Natural killer cell treated with Interleukin-12 subunit alpha and Interleukin-12 subunit beta and Interleukin-15 and Interleukin-18, amount 100 ng/mL, for 72 hours (primary cell): ENCODE results near the gene NNAT. TPM values are rescaled to one million over a fixed set of nuclear protein-coding genes. Genes with fewer than 3 reads are reported as not detected.

Source experiments
- ATAC-seq, 2 donors: fragments of 150-1000 bp; cut with Tn5 transposase in 1 of 2; sonication (Bioruptor Pico), chemical (Tn5 transposase) in 1 of 2; 2 replicates each; pipeline ENCODE4 v1.10.0; 2021
- DNase-seq: peaks from one replicate; pipeline ENCODE4 v3.0.0; 2022; ENCODE audit warnings: low spot score
- H3K27ac Mint-ChIP-seq, 2 donors: 1 replicate in 1 of 2; 2 replicates in 1 of 2; pipeline ENCODE4 v1.8.0; 2022; ENCODE audit warnings: mixed read lengths in 2 of 2, mild to moderate bottlenecking in 1 of 2, moderate library complexity in 1 of 2
- H3K27me3 Mint-ChIP-seq, 2 donors: 1 replicate in 1 of 2; 2 replicates in 1 of 2; pipeline ENCODE4 v1.8.0; 2022; ENCODE audit warnings: mixed read lengths in 2 of 2
- H3K36me3 Mint-ChIP-seq: one replicate; pipeline ENCODE4 v1.8.0; 2022; ENCODE audit warnings: mixed read lengths
- H3K4me1 Mint-ChIP-seq, 2 donors: 1 replicate in 1 of 2; 2 replicates in 1 of 2; pipeline ENCODE4 v1.8.0; 2022; ENCODE audit warnings: low read depth in 2 of 2, mixed read lengths in 2 of 2, mild to moderate bottlenecking in 1 of 2
- H3K4me3 Mint-ChIP-seq: one replicate; pipeline ENCODE4 v1.8.0; 2022; ENCODE audit warnings: mixed read lengths
- H3K9me3 Mint-ChIP-seq: 2 replicates; pipeline ENCODE4 v1.8.0; 2022; ENCODE audit warnings: mixed read lengths
- total RNA-seq, 2 donors: library from RNA; stranded (reverse); gene quantifications; one replicate each; pipeline ENCODE4 v1.2.3, GENCODE V29; 2022

Gene NNAT
- total RNA-seq, 2 donors from 2014 or later = 0.53 to 0.71 TPM

DNA sequence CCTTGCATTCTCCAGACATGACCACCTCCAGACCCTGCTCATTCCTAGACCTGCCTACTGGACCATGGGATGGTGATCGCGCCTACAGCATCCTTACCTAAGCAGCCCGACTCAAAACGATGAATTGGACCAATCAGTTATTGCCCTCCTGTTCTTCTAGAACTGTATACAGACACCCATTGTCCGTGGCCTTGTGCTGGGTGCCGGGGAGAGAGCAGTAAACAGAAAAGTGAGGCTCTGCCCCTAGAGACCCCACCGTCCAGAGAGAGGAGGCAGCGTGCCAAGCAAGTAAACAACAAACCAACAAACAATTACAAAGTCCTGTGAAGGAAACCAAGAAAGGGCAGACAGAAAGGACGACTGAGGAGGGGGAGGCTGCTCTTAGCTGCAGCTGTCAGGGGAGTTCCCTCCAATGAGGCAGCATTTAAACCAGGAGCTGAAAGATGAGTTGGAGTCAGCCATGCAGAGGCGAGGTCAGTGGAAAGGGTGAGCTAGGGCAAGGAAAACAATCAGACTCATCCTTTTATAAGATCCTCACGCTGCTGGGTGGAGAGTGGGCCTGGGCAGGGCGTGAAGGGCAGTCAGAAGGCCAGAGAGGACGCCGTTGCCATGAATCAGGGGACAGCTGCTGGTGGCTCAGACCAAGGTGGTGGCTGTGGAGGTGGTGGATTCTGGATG, 44.2 kb downstream of the NNAT start:
- no peaks in the 10 kb centered on the region for H3K36me3 Mint-ChIP-seq
- H3K27ac Mint-ChIP-seq = no peak overlapping the region
- no peak overlapping the region for H3K4me3 Mint-ChIP-seq
- H3K4me1 Mint-ChIP-seq = peaks cover 0 to 3% of the 10 kb centered on the region in 2 donors
- peaks cover 36 to 50% of the 10 kb centered on the region in 2 donors for H3K27me3 Mint-ChIP-seq
- no peaks in the 10 kb centered on the region for H3K9me3 Mint-ChIP-seq
- ATAC-seq = no peak
- peak; percentile 41 for DNase-seq

DNA sequence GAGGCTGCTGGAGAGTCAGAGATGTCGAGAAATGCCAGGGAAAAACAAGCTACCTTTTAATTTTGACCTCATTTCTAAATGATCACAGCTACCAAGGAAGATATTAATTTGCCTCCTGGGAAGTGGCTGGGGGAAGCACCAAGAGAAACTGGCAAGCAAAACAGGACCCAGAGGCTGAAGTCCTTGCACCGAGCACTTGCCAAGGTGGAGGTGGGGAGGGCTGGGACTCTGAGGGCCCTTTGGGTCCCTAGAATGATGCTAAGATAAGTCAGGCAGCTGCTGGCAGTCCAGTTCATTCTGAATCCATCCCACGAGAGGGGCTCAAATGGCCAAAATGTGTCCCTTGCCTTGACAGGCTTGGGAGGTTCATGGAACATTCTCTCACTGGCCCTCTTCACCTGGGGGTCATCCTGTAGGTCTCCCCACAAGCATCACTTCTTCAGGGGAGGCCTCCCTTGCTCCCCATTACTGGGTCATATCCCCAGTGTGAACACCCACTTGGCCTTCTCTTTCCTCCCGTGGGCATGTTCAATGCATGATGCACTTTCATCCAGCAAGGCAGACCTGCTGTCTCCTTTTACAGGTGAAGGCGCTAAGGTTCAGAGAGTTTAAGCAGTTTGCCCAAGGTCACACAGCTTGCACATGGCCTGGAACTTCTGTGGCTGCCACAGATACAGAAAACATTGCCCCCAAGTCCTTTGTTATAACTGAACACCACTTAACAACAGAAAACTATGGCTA, 45.7 kb downstream of the NNAT start:
- ATAC-seq (no peak), DNase-seq (peak; percentile 39)
- Mint-ChIP-seq H3K27me3 (peaks cover 28 to 55% of the 10 kb centered on the region in 2 donors), H3K4me1 (peaks cover 0 to 3% of the 10 kb centered on the region in 2 donors), H3K4me3 (no peak overlapping the region), H3K27ac (no peak overlapping the region), H3K36me3 (no peaks in the 10 kb centered on the region), H3K9me3 (no peaks in the 10 kb centered on the region)

DNA sequence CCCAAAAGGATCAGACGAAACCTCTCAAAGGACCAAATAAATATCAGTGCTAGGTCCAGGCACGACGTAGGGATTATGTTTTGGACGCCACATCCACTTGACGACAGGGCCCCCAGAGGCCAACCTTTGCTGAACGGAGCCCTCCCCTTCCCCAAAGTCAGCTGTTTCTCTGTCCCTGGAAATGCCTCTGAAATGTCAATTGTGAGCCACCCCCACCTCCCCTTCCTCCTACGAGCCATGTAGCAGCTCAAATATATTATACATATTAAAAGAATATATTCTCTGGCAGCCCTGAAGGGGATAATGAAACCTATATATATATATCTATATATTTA, 46.2 kb downstream of the NNAT start:
- Mint-ChIP-seq H3K4me3 (no peak overlapping the region), H3K9me3 (no peaks in the 10 kb centered on the region), H3K36me3 (no peaks in the 10 kb centered on the region), H3K27ac (no peak overlapping the region), H3K4me1 (peaks cover 0 to 3% of the 10 kb centered on the region in 2 donors), H3K27me3 (peaks cover 28 to 52% of the 10 kb centered on the region in 2 donors)
- ATAC-seq (no peak), DNase-seq (no peak)

DNA sequence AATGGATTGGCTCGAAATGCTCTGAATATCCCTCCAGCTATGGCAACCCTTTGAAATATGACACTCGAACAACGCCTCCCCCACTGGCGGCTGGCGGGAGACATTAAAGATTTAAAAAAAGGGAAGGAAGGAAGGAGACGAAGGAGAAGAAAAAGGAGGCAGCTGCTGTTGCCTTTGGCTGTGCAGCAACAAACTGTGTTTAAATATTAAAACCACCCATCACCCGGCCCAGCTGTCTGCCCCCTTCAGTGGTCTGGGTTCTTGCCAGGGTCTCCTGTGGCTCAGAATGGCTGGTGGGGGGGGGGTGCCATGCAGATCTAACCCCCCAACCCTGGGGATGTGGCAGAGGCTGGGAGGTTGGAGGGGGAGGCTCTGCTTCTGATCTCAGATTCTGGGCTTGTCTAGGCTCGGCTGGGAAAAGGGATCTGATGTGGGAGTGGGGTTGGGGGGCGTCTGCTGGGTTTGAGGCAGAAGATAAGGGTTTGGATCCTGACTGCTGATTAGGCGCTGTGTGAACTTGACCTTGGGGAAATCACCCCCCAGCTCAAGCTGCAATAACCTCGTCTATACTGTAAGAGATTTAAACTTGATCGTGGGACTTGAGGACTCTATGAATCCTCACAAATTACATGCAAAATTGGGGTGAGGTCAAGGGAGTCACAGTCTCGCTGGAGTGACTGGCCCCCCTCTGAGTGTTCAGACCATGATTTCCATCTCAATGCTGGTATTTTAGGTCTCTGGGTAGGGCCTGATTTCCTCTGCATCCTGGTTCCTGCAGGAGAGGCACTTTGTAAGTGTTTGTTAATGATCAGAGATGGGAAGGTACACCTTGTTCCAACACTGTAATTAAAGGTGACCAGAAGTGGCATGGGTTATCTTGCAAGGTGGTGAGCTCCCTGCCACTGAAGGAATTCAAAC, 46.9 kb downstream of the NNAT start:
- Mint-ChIP-seq H3K9me3 (no peaks in the 10 kb centered on the region), H3K36me3 (no peaks in the 10 kb centered on the region), H3K27ac (no peak overlapping the region), H3K27me3 (peaks cover 31 to 55% of the 10 kb centered on the region in 2 donors), H3K4me3 (no peak overlapping the region), H3K4me1 (peaks cover 0 to 3% of the 10 kb centered on the region in 2 donors)
- peak; percentile 31 for DNase-seq
- no peak for ATAC-seq

DNA sequence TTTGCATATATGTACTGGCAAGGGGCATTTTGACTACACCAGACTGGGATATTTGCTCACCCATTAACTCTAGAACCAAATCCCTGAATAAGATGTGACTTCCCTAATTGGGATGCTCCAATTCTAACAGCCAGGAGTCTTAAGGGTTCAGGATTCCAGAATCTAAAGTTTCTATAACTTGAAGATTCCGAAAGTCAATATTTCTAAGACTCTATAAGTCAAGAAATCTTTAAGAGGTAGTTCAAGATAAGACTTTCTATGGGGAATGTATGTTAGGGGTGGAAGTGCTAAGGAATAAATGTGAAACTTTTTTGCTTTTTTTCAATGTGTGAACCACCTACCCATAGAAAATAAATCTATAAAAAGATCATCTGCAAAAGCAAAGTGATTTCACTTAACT, 49.4 kb downstream of the NNAT start:
- peaks cover 35 to 58% of the 10 kb centered on the region in 2 donors for H3K27me3 Mint-ChIP-seq
- no peak for ATAC-seq

DNA sequence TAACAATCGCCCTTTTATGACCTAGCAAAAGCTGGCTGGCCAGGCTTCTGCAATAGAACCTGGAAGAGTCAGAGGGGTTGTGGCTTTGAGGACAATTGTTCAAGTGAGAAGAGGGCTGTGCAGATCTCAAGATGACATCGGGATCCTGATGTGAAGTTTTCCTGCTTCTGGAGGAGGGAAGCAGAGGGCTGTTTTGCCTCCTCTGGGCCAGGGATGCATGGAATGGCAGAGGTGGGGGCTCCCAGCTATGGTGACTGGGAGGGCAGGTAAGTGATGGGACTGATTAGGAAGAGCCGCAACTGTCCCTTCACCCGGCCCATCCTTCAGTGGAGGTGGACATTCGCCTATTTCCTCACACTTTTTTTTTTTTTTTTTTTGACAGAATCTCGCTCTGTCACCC, 50.0 kb downstream of the NNAT start:
- H3K4me1 Mint-ChIP-seq = no peaks in the 10 kb centered on the region
- H3K9me3 Mint-ChIP-seq = no peaks in the 10 kb centered on the region
- no peaks in the 10 kb centered on the region for H3K36me3 Mint-ChIP-seq
- ATAC-seq (no peak), DNase-seq (peak; percentile 25)
- no peak overlapping the region for H3K4me3 Mint-ChIP-seq
- no peak overlapping the region for H3K27ac Mint-ChIP-seq
- peaks cover 33 to 56% of the 10 kb centered on the region in 2 donors for H3K27me3 Mint-ChIP-seq

More for the DNA sequence above, 49.4 kb downstream of the NNAT start:
- Mint-ChIP-seq H3K4me3 (no peak overlapping the region), H3K4me1 (no peaks in the 10 kb centered on the region), H3K27ac (no peak overlapping the region), H3K9me3 (no peaks in the 10 kb centered on the region), H3K36me3 (no peaks in the 10 kb centered on the region)
- DNase-seq = no peak

Other genes with a start within 250 kb of the NNAT start
- 10 to 100 TPM; 12.7 to 14.4 TPM for gene MANBAL, start 231.6 kb upstream of the NNAT start, total RNA-seq
- 1 to 10 TPM; 6.8 to 8.6 TPM for gene SRC, start 175.1 kb upstream of the NNAT start, total RNA-seq
- 10 to 100 TPM; 39.3 to 39.8 TPM for gene BLCAP, start 6.6 kb downstream of the NNAT start, total RNA-seq
- 10 to 100 TPM; 80.9 to 95.9 TPM for gene CTNNBL1, start 172.8 kb downstream of the NNAT start, total RNA-seq